Central memory CD8-positive, alpha-beta T cell (primary cell): Measurements from ENCODE around the gene GALNT17.

Source experiments
- ATAC-seq: fragments of 150-1000 bp; cut with Tn5 transposase; replicated peaks from 2 replicates; pipeline ENCODE4 v1.10.0; 2022; ENCODE audit warnings: mild to moderate bottlenecking, moderate FRiP score, moderate number of reproducible peaks; ENCODE audit not compliant: poor library complexity, severe bottlenecking; ENCODE audit errors: extremely low read depth
- DNase-seq, 2 donors: peaks; one replicate each; pipeline ENCODE4 v3.0.0; 2021; ENCODE audit warnings: low spot score in 2 of 2
- H3K27ac Mint-ChIP-seq: one replicate; pipeline ENCODE4 v1.8.0; 2022; ENCODE audit warnings: low read depth, mild to moderate bottlenecking, moderate library complexity, mixed read lengths
- H3K27me3 Mint-ChIP-seq: one replicate; pipeline ENCODE4 v1.8.0; 2022; ENCODE audit warnings: mixed read lengths
- H3K36me3 Mint-ChIP-seq: one replicate; pipeline ENCODE4 v1.8.0; 2022; ENCODE audit warnings: mild to moderate bottlenecking, moderate library complexity, mixed read lengths; ENCODE audit not compliant: insufficient read depth
- H3K4me1 Mint-ChIP-seq: one replicate; pipeline ENCODE4 v1.8.0; 2022; ENCODE audit warnings: mixed read lengths
- H3K4me3 Mint-ChIP-seq: one replicate; pipeline ENCODE4 v1.8.0; 2022; ENCODE audit warnings: mild to moderate bottlenecking, moderate library complexity, mixed read lengths
- H3K9me3 Mint-ChIP-seq: one replicate; pipeline ENCODE4 v1.8.0; 2022; ENCODE audit warnings: mixed read lengths

GALNT17 gene

DNA sequence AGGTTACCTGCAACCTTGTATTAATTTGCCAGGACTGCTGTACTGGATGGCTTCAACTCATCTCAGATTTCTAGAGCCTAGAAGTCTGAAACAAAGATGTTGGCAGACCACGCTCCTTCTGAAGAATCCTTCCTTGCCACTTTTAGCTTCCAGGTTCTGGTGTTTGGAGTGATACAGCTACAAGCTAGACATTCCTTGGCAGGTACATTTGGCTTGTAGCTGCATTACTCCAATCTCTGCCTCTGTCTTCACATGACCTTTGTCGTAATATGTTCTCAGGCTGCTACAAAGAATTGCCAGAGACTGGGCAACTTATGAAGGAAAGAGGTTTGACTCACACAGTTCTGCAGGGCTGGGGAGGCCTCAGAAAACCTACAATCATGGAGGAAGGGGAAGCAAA, 146.3 kb downstream of the GALNT17 start:
- Mint-ChIP-seq H3K9me3 (peaks cover 34% of the 10 kb centered on the region), H3K27ac (no peak overlapping the region), H3K4me3 (no peak overlapping the region), H3K27me3 (no peaks in the 10 kb centered on the region), H3K36me3 (no peaks in the 10 kb centered on the region), H3K4me1 (no peaks in the 10 kb centered on the region)
- DNase-seq, result no peak
- no peak for ATAC-seq

DNA sequence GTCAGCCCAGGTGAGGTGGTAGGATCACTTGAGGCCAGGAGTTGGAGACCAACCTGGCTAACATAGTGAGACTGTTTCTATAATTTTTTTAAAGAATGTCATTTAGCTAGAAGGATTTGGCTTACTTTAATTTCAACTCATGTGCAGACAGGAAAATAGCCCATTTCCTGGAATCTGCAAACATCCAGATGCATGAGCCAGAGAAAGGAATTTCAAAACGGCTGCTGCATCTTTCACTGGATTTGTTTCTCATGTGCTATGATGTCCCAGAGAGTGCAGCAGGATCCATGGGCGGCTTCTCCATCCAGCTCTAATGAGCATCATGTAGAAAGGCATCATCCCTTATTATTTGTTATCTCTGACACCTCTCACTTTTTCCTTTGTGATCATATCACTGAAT, 149.3 kb downstream of the GALNT17 start:
- Mint-ChIP-seq H3K27me3 (no peaks in the 10 kb centered on the region), H3K27ac (no peak overlapping the region), H3K9me3 (peaks cover 29% of the 10 kb centered on the region), H3K36me3 (no peaks in the 10 kb centered on the region), H3K4me1 (no peaks in the 10 kb centered on the region), H3K4me3 (no peak overlapping the region)
- no peak for ATAC-seq
- DNase-seq, result no peak

DNA sequence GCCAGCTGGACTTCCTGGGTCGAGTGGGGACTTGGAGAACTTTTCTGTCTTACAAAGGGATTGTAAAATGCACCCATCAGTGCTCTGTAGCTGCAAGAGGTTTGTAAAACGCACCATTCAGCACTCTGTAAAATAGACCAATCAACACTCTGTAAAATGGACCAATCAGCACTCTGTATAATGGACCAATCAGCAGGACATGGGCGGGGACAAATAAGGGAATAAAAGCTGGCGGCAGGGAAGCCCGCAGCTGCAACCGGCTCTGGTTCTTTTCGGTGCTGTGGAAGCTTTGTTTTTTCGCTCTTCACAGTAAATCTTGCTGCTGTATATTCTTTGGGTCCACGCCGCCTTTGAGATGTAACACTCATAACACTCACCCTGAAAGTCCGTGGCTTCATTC, 151.9 kb downstream of the GALNT17 start:
- H3K27me3 Mint-ChIP-seq, result no peaks in the 10 kb centered on the region
- H3K36me3 Mint-ChIP-seq, result no peaks in the 10 kb centered on the region
- DNase-seq (no peak), ATAC-seq (no peak)
- H3K9me3 Mint-ChIP-seq, result peaks cover 28% of the 10 kb centered on the region
- no peak overlapping the region for H3K4me3 Mint-ChIP-seq
- no peaks in the 10 kb centered on the region for H3K4me1 Mint-ChIP-seq
- H3K27ac Mint-ChIP-seq, result no peak overlapping the region

DNA sequence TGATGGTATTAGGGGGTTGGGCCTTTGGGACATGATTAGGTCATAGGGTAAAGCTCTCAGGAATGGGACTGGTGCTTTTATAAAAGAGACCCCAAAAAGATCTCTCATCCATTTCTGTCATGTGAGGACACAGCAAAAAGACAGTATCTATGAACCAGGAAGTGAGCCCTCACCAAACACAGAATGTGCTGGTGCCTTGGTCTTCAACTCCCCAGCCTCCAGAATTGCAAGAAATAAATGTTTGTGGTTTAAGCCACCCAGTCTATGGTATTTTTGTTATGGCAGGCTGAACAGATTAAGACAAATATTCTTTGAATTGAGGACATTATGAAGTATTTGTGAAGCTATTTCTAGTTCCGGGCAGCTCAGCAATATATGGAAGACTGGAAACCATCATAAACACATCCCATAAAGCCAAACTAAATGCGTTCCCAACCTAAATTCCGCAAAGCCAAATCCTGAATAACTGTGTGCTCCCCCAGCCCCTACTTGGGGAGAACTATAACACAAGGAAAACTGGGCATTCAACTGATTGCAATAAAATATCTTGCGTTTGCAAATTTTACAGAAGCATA, 153.7 kb downstream of the GALNT17 start:
- no peak for DNase-seq
- peaks cover 11% of the 10 kb centered on the region for H3K9me3 Mint-ChIP-seq
- no peaks in the 10 kb centered on the region for H3K4me1 Mint-ChIP-seq
- no peak overlapping the region for H3K4me3 Mint-ChIP-seq
- no peaks in the 10 kb centered on the region for H3K36me3 Mint-ChIP-seq
- H3K27ac Mint-ChIP-seq, result no peak overlapping the region
- H3K27me3 Mint-ChIP-seq, result no peaks in the 10 kb centered on the region
- ATAC-seq, result no peak

DNA sequence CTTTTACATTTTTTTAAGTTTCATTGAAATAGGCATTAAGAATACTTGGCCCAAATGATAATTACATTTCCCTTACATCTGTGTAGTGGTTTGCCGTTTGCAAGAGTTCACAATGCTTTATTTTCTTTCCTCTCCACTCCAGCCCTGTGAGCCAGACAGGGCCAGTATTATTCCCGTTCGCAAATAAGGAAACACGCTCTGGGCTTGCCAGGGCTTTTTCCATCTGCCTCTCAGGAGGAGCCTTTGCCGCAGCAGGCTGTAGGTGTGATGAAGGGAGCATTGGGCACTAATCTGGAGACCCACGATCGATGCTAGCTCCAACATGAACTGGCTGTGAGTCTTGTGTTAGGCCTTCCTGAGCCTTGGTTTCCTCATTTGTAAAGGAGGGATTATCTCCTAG, 154.4 kb downstream of the GALNT17 start:
- no peaks in the 10 kb centered on the region for H3K4me1 Mint-ChIP-seq
- ATAC-seq, result no peak

DNA sequence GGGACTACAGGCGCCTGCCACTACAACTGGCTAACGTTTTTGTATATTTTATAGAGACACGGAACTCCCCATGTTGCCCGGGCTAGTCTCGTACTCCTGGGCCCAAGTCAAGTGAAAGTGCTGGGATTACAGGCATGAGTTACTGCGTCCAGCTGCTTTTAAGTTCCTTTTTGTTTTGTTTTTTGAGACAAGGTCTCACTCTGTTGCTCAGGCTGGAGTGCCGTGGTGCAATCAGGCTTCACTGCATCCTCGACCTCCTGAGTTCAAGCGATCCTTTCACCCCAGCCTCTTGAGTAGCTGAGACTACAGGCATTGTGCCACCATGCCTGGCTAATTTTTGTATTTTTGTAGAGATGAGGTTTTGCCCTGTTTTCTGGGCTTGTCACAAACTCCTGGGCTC, 155.0 kb downstream of the GALNT17 start:
- Mint-ChIP-seq H3K27me3 (no peaks in the 10 kb centered on the region), H3K27ac (no peak overlapping the region), H3K9me3 (peaks cover 8% of the 10 kb centered on the region), H3K4me3 (no peak overlapping the region), H3K4me1 (no peaks in the 10 kb centered on the region), H3K36me3 (no peaks in the 10 kb centered on the region)
- no peak for DNase-seq
- no peak for ATAC-seq

More for the DNA sequence above, 154.4 kb downstream of the GALNT17 start:
- Mint-ChIP-seq H3K27ac (no peak overlapping the region), H3K36me3 (no peaks in the 10 kb centered on the region), H3K9me3 (peaks cover 9% of the 10 kb centered on the region), H3K27me3 (no peaks in the 10 kb centered on the region), H3K4me3 (no peak overlapping the region)
- DNase-seq, result no peak

DNA sequence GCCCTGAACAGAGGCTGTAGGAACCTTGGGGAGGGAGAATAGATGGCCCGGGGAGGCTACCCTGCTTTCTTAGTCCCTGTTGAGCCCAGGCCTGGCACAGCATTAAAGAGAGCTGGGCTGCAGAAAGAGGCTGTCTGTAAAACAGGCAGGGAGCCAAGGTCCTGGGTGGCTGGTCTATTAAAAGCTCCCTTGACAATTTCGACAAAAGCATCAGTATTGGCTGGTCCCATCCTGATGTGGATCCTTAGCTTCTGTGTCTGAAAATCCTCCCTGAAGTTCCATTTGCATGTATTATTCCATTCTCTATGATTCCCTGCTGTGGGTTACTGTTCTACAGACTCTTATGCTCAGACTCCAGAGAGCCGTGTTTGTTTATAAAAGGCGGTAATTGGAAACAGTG, 158.5 kb downstream of the GALNT17 start:
- no peak for ATAC-seq
- no peaks in the 10 kb centered on the region for H3K36me3 Mint-ChIP-seq
- peaks cover 18% of the 10 kb centered on the region for H3K9me3 Mint-ChIP-seq
- no peaks in the 10 kb centered on the region for H3K27me3 Mint-ChIP-seq
- no peak overlapping the region for H3K27ac Mint-ChIP-seq
- no peaks in the 10 kb centered on the region for H3K4me1 Mint-ChIP-seq
- DNase-seq, result no peak
- no peak overlapping the region for H3K4me3 Mint-ChIP-seq

DNA sequence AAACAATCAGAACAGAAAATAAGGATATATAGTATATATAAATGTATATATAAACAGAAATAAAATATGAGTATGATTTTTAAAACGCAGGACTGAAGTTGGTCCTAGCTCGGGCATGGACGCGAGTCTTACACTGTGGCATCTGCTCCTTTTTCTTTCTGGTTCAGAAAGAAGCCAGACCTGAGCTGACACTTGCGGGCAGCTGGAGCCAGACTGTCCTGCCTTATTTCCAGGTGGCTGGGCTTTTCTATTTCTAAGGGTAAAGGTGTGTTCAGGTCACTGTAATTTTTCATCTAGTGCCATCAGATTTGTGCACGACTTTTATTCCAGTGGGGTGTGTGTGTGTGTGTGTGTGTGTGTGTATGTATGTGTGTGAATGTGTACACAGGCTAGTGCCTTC, 166.4 kb downstream of the GALNT17 start:
- Mint-ChIP-seq H3K27me3 (no peaks in the 10 kb centered on the region), H3K4me1 (no peaks in the 10 kb centered on the region), H3K9me3 (peaks cover 10% of the 10 kb centered on the region), H3K27ac (no peak overlapping the region), H3K36me3 (no peaks in the 10 kb centered on the region), H3K4me3 (no peak overlapping the region)
- ATAC-seq (no peak), DNase-seq (no peak)

DNA sequence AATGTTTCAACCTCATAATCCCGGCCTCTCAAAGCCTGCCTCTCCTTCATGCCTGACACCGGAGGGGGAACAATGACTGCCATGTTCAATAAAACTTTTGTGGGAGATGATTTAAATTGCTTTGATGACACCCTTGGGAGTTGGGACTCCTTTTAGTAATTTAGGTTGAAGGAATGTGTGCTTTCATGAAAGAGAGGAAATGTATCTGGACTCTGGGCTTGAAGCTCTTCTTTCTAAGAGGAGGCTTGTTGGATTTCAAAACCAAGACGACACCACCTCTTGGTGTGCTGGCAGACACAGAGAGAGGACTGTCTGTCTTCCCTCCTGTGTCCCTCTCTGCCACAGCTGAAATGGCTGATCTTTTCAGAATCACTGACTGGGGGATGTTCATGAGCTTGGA, 168.1 kb downstream of the GALNT17 start:
- no peak overlapping the region for H3K4me3 Mint-ChIP-seq
- no peaks in the 10 kb centered on the region for H3K27me3 Mint-ChIP-seq
- ATAC-seq (no peak), DNase-seq (no peak)
- H3K4me1 Mint-ChIP-seq, result no peaks in the 10 kb centered on the region
- H3K27ac Mint-ChIP-seq, result no peak overlapping the region
- H3K36me3 Mint-ChIP-seq, result no peaks in the 10 kb centered on the region
- H3K9me3 Mint-ChIP-seq, result peaks cover 6% of the 10 kb centered on the region

DNA sequence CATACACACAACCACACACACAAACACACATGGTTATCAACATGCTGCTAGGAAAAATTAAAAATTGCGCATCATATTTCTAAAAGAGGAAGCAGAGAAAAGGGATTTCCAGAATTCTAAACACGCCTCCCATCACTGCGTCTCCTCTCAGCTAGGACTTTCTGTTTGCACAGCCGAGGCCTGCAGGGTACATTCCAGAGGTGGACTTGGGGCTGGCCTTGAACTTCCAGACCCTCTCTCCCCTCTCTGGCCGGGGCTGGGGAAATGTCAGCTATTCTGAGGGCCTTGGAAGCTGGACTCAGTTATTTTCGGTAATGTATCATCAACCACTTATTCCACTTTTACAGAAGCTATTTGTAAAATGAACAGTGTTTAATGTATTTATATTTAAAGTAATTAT, 168.7 kb downstream of the GALNT17 start:
- peaks cover under 1% of the 10 kb centered on the region for H3K9me3 Mint-ChIP-seq
- DNase-seq (no peak), ATAC-seq (no peak)
- H3K4me1 Mint-ChIP-seq, result no peaks in the 10 kb centered on the region
- H3K27ac Mint-ChIP-seq, result no peak overlapping the region
- H3K4me3 Mint-ChIP-seq, result no peak overlapping the region
- no peaks in the 10 kb centered on the region for H3K27me3 Mint-ChIP-seq
- H3K36me3 Mint-ChIP-seq, result no peaks in the 10 kb centered on the region

DNA sequence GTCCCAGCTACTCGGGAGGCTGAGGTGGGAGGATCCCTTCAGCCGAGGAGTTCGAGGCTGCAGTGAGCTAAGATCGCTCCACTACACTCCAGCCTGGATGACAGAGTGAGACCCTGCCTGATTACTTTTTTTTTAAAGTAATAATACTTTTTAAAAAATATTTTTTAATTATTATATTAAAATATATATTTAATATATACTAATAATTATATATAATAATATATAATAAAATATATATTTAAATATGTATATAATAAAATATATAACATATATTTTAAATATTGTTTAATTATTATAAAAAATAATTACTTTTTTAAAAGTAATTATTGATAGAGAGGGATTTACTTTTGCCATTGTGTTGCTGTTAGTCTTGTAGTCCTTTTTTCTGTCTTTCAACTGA, 169.2 kb downstream of the GALNT17 start:
- Mint-ChIP-seq H3K4me3 (no peak overlapping the region), H3K9me3 (no peaks in the 10 kb centered on the region), H3K27ac (no peak overlapping the region), H3K36me3 (no peaks in the 10 kb centered on the region), H3K27me3 (no peaks in the 10 kb centered on the region), H3K4me1 (no peaks in the 10 kb centered on the region)
- DNase-seq (no peak), ATAC-seq (no peak)

DNA sequence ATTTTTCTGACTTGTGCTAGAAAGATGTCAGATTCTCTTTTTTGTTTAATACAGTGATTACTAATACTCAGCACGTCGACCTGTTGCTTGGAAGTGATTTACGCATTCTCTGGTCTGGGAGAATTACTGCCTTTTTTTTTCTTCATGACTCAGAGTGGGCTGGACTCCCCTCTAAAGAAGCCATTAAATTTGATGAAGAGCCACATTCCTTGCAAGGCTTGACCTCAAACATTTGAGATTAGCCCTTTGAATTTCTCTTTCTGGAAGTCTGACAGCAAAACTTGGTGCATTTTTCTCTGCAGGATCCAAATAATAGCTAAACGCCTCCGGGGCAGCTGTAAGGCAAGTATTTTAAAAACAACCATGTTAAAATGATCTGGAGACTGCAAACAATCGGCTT, 171.6 kb downstream of the GALNT17 start:
- H3K36me3 Mint-ChIP-seq, result no peaks in the 10 kb centered on the region
- no peaks in the 10 kb centered on the region for H3K4me1 Mint-ChIP-seq
- H3K4me3 Mint-ChIP-seq, result no peak overlapping the region
- no peak overlapping the region for H3K27ac Mint-ChIP-seq
- H3K9me3 Mint-ChIP-seq, result peaks cover 7% of the 10 kb centered on the region
- H3K27me3 Mint-ChIP-seq, result no peaks in the 10 kb centered on the region
- DNase-seq, result no peak
- no peak for ATAC-seq

DNA sequence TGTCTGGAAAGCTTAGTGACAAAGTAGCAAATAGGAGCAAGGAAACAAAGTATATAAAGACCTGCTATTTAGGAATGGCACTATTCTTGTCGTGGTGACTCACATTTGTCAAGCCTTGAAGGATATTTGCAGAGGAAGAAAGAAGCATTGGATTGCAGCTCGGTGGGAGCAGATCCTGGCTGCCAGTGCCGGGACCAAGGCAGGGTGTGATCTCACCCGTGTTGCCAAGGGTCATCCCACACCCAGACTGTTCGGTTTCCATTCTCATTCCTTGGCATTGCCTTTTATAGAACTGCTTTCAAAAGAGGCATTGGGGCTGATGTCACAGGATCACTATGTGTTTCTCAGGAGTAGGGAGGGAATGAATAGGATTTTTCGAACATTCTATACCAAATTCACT, 176.2 kb downstream of the GALNT17 start:
- ATAC-seq (no peak), DNase-seq (no peak)
- Mint-ChIP-seq H3K36me3 (no peaks in the 10 kb centered on the region), H3K4me1 (no peaks in the 10 kb centered on the region), H3K9me3 (peaks cover 15% of the 10 kb centered on the region), H3K27ac (no peak overlapping the region), H3K27me3 (no peaks in the 10 kb centered on the region), H3K4me3 (no peak overlapping the region)

DNA sequence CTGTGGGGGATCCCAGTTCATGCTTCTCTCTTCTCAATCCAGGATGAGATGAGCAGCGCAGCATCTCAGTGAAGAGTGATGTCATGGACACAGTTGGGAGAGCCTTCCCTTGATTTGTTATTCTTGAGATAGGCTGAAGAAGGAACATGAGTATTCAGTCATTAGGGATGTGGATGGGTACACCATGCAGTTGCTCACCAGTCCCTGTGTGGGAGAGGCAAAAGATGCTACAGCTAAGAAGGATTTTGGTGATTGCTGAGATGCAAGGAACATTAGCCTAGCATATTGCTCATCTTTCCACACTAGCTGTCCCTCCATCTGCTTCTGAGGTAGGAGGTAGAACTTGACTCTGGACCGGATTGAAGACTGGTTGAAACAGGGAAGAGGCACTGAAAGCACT, 179.6 kb downstream of the GALNT17 start:
- Mint-ChIP-seq H3K4me1 (no peaks in the 10 kb centered on the region), H3K9me3 (peaks cover 23% of the 10 kb centered on the region), H3K4me3 (no peak overlapping the region), H3K36me3 (no peaks in the 10 kb centered on the region), H3K27me3 (no peaks in the 10 kb centered on the region), H3K27ac (no peak overlapping the region)
- ATAC-seq, result no peak
- DNase-seq, result no peak
